H4 (cell line): Measurements from ENCODE around the gene ABCB6. TPM values are rescaled to one million over a fixed set of nuclear protein-coding genes. Genes with fewer than 3 reads are reported as not detected.
"Not testable (repeated sequence)": the region's sequence is repeated elsewhere in the genome, so short reads cannot be mapped to it uniquely, and the experiment has no call there.

ENCODE experiments used
- DNase-seq: peaks from one replicate; pipeline ENCODE4 v3.0.0-alpha.2; 2015; ENCODE audit warnings: low spot score
- total RNA-seq: library from RNA; depleted of rRNA; stranded (reverse); fragments of >200 nt; shearing (Covaris generic); gene quantifications from 2 replicates; pipeline ENCODE4 v1.2.3, GENCODE V29; 2014; rRNA removed

ABCB6 gene
- total RNA-seq: 47.2 and 47.4 TPM in 2 replicates

GRCh38 chr2:219218732-219219701, at the start of gene ABCB6:
Gene ABCB6 (minus strand): TSS chr2:219218958. CDS start chr2:219218673, 285 bp downstream.
- DNase-seq: peak; percentile 92

DNA sequence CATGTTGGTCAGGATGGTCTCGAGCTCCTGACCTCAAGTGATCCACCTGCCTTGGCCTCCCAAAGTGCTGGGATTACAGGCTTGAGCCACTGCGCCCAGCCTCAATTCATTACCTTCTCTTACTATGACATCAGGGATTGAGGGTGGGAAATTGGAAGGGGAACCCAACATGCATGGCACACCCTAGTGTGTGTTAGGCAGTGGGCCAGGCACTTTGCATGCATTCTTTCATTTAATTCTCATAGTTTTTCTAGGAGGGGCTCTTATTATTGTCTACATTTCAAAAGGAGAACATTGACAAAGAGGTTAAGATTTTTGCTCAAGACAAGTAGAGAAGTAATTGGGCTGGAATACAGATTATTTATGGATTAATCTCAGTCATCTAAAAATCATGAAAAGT, 49.5 kb upstream of the ABCB6 start:
- DNase-seq: no peak

GRCh38 chr2:219266886-219267285, 48.1 kb upstream of the ABCB6 start:
- no peak for DNase-seq

- no peak for DNase-seq
Measured at GRCh38 chr2:219266232-219266631, 47.5 kb upstream of the ABCB6 start.

GRCh38 chr2:219261024-219261855, 42.5 kb upstream of the ABCB6 start:
- no peak for DNase-seq

GRCh38 chr2:219258942-219259341, 40.2 kb upstream of the ABCB6 start:
- not testable (repeated sequence) for DNase-seq

GRCh38 chr2:219254590-219255201, 35.9 kb upstream of the ABCB6 start:
- no peak for DNase-seq

DNA sequence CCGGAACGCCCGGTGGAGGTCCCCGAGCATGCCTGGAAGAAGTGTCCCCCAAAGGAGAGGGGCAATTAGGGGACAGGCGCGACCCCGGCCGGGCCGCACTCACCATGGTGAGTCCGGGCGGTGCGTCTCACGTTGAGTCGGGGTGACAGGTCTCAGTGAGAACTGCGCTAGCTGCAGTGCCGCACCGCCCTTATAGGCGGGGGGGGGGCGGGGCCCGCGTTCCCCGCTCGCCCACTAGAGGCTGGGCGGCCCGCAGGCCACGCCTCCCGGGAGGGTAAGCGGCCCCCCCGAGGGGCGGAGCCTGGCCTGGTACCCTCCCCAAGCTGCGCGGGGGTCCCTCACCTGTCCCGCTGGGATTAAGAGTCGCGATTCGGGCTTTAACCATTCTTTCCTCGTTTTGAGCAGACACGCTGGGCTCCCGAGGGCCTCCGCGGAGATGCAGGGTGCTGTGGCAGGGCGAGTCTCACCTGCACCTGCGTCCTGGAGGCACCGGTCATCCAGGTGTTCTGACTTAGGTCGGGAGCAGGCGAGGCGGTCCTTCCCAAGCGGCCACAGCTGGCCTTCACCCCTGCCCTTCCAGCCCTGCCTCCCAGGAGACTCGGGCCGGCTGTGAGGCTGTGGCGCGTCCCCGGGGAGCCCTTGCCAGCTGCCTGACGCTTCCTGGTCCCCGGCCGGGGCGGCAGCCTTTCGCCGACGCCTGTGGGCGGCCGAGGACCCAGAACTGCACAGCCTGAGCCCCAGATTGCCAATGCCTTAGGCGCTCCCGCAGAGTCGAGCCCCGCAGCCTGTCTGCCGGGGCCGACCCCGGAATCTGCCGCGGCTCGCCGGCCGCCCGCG, 35.2 kb upstream of the ABCB6 start, which contains the start of gene TUBA4A:
Gene TUBA4A, minus strand, starts transcription at position 166 of the 837 bp plus-strand sequence. Its CDS starts 60 bp downstream, at position 106.
- peak; percentile 34 for DNase-seq

DNA sequence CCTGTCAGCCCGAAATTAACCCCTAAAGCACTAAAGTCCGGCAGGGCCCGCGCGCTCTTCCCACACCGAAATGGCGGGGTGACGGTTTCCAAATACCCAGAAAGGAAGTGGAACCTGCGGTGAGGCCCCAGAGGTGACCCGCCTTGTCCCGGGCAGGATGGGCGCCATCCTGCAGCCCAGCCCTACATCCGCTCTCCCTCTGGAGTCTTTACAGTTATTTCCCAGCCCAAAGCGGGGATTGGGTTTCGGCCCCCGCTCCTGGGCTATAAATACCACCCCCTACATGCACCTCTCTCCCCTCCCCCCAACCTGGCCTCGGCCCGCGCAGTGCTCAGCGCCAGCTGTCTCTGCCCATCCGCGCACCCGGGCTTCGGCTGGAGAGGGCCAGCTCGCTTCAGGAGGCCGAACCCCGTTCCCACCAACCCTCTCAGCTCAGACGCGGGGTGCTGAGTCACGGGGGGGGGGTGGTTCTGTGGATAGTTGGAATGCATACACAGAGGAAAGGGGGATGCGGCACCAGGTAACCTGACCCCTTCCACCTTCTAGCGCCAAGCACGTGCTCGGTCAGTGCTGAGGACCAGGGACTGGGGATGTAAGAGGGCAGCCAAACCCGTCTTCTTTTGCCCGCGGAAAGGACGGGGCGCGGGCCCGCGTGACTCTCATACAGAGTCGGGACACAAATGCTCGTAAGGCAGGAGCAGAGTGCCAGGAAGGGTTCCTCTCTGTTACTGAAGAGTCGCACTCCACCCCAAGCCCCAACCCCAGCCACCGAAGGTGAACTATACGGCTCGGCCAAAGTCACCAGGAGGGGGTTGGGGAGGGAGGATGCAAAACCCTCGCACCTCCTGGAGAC, 34.4 kb upstream of the ABCB6 start, which contains the start of gene TUBA4B:
Gene TUBA4B, plus strand, starts transcription at position 344 of the 853 bp plus-strand sequence. Its CDS starts 165 bp downstream, at position 509.
- no peak for DNase-seq

GRCh38 chr2:219252570-219252899, 33.8 kb upstream of the ABCB6 start:
- DNase-seq: no peak

DNA sequence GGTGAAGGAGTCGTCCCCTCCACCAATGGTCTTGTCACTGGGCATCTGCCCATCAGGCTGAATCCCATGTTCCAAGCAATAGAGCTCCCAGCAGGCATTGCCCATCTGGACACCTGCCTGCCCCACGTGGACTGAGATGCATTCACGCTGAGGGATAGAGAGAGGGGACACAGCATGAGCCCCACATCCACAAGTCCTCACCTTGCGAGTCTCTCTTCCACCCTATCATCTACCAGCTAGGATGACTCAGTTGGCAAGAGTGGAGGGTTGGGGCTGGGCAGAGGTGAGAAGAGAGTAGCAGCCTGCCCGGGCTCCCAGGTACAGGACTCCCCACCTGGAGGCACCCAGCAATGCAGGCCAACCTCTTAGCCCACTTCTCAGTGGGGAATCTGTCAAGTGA, 33.3 kb upstream of the ABCB6 start:
- DNase-seq: no peak

- DNase-seq: no peak
Measured at GRCh38 chr2:219251656-219252055, 32.9 kb upstream of the ABCB6 start.

- DNase-seq: no peak
Measured at GRCh38 chr2:219250049-219250781, 31.5 kb upstream of the ABCB6 start.

GRCh38 chr2:219249203-219249980, 30.6 kb upstream of the ABCB6 start:
- peak; percentile 92 for DNase-seq

DNA sequence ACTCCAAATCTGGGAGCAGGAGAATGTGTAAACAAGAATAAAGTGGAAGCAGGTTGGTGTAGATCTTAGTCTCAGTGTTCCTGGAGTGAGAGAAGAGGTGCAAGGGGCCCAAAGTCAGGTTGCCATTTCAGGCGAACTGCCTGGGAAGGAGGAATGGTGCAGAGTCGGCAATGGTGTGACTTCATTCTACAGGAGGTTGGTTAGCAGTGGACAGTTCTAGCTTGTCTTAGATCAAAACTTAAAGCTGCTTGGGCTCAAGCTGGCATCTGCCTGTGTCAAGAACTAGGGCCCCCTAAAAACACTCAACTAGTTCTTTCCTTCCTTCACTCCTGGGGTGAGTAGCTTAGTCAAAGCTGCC, 30.1 kb upstream of the ABCB6 start:
- DNase-seq: no peak

GRCh38 chr2:219247678-219248642, 29.2 kb upstream of the ABCB6 start:
- DNase-seq: no peak

DNA sequence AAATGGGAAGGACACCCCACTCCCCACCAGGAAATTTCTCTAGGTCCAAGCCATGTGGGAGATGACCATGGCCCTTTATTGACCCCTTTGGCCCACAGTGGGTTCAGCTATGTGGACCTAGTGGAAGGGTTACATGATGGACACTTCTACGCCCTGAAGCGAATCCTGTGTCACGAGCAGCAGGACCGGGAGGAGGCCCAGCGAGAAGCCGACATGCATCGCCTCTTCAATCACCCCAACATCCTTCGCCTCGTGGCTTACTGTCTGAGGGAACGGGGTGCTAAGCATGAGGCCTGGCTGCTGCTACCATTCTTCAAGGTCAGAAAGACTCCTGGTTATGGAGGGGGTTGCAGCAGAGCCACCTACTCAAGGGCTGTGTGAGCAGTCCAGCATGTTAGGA, 27.8 kb upstream of the ABCB6 start:
- no peak for DNase-seq

DNA sequence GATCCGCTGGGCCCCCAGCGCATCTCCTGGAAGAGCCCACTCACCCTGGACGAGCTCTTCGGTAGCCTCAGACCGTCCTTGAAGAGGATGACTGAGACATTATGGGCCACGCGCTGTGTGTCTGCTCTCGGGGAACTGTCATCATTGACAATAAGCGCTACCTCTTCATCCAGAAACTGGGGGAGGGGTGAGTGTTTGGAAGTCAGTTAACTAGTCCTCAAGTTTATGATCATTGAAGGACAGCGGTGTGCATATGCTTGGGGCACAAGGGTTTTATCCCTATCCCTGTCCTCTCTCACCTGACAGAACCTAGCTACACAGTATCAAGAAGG, 27.1 kb upstream of the ABCB6 start:
- DNase-seq: no peak
